GM06990 (cell line): ENCODE data around the gene ABCC1.

Experiments used
- DNase-seq: peaks from one replicate; pipeline ENCODE4 v3.0.0-alpha.2; 2011; ENCODE audit not compliant: insufficient read length; ENCODE audit errors: extremely low read depth
- H3K27me3 ChIP-seq: replicated peaks from 2 replicates; pipeline ENCODE4 v1.6.0; 2011; ENCODE audit warnings: low read length; ENCODE audit not compliant: control insufficient read depth, insufficient read depth
- H3K36me3 ChIP-seq: 2 replicates; pipeline ENCODE4 v1.5.1; 2011; ENCODE audit warnings: low read length; ENCODE audit not compliant: control insufficient read depth, insufficient read depth
- H3K4me3 ChIP-seq: replicated peaks from 2 replicates; pipeline ENCODE4 v1.5.1; 2011; ENCODE audit warnings: low read depth, mild to moderate bottlenecking, control low read depth, low read length
- TF ChIP-seq, protein P1 (sequence below): IDR thresholded peaks from 2 replicates; pipeline ENCODE4 v1.5.1; 2011; ENCODE audit warnings: low read length, control low read depth, mild to moderate bottlenecking, inconsistent platforms; ENCODE audit not compliant: insufficient read depth, poor library complexity, severe bottlenecking

Gene ABCC1

DNA sequence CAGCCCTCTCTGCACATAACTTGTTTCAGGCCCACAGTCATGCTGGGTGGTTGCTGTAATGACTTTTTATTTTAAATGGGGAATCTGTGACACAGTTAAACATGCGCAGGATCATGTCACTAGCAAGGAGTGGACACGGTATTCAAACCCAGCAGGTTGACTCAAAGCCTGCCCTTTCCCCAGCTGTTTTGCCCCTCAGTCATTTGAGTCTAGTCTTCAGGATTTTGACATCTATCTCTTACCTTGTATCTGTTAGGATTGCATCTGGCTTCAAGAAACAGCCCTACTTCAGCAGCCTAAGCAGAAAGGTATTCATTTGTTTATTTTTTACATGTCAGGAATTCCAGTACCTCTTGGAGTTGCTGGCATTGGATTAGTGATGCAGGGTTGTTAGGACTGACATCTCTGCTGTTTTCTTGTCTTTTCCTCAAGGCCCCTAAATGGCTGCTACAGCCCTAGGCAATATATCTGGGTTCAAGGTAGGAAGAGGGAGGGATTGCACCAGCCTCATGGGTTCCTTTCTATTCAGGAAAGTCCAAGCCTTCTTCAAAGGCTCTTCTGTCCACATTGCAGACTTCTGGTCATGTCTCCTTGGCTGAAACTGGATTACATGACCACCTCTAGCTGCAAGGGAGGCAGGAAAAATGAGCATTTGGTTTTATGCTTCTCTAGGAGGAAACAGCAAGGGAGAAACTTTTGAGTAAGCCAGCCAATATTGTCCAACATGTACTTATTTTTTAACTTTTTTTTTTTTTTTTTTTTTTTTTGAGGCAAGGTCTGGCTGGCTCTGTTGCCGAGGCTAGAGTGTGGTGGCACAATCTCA is 22.8 kb downstream of the ABCC1 start:
- TF ChIP-seq, protein P1, sequence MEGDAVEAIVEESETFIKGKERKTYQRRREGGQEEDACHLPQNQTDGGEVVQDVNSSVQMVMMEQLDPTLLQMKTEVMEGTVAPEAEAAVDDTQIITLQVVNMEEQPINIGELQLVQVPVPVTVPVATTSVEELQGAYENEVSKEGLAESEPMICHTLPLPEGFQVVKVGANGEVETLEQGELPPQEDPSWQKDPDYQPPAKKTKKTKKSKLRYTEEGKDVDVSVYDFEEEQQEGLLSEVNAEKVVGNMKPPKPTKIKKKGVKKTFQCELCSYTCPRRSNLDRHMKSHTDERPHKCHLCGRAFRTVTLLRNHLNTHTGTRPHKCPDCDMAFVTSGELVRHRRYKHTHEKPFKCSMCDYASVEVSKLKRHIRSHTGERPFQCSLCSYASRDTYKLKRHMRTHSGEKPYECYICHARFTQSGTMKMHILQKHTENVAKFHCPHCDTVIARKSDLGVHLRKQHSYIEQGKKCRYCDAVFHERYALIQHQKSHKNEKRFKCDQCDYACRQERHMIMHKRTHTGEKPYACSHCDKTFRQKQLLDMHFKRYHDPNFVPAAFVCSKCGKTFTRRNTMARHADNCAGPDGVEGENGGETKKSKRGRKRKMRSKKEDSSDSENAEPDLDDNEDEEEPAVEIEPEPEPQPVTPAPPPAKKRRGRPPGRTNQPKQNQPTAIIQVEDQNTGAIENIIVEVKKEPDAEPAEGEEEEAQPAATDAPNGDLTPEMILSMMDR, result no peak
- no peak overlapping the region for H3K4me3 ChIP-seq
- H3K27me3 ChIP-seq, result no peaks in the 10 kb centered on the region
- no peak for DNase-seq
- H3K36me3 ChIP-seq, result peaks cover 7% of the 10 kb centered on the region

GRCh38 chr16:15973421-15973820 is 24.0 kb downstream of the ABCC1 start:
- TF ChIP-seq, protein P1, result no peak
- DNase-seq, result no peak
- H3K36me3 ChIP-seq, result peaks cover 7% of the 10 kb centered on the region
- H3K27me3 ChIP-seq, result no peaks in the 10 kb centered on the region
- H3K4me3 ChIP-seq, result no peak overlapping the region

DNA sequence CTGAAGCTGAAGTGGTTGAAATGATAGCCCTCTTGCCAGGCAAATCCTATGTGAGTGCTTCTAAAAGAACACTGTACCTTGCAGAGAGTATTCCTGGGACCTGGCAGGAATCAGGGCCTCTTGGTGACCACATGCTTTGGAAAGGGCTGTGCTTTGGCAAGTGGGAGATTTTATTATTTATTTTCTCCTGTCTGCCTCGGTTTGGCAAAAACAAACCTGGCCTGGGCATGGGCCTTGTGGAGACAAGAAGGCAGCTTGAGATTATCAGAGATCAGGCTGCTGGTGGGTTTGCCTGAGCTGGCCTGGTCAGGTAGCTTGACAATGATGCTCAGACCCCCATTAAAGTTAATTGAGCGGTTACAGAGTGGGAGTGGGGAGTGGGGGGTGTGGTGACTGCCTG is 24.6 kb downstream of the ABCC1 start:
- Histone ChIP-seq H3K4me3 (no peak overlapping the region), H3K36me3 (peaks cover 7% of the 10 kb centered on the region), H3K27me3 (no peaks in the 10 kb centered on the region)
- no peak for DNase-seq
- TF ChIP-seq, protein P1, result no peak

DNA sequence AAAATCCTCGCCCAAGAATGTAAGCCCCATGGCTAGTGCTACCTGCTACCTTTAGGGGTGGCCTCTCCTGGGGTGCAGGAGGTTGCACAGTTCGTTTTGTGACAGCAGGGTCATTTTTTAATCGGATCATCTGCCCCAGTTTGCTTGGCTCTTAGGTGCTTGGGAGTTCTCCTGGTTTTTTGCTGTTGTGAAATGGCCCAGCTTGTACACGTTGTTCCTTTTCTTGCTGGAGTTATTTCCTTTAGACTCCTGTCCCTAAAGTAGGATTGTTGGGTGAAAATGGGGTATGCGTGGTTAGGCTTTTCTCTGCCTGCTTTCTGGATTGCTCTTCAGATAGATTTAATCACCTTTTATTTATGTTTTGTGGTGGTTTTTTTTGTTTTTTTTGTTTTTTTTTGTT is 25.8 kb downstream of the ABCC1 start:
- H3K27me3 ChIP-seq, result no peaks in the 10 kb centered on the region
- peaks cover 4% of the 10 kb centered on the region for H3K36me3 ChIP-seq
- H3K4me3 ChIP-seq, result no peak overlapping the region
- DNase-seq, result no peak
- TF ChIP-seq, protein P1, result no peak

GRCh38 chr16:15976225-15976812 is 26.9 kb downstream of the ABCC1 start:
- DNase-seq, result no peak
- H3K27me3 ChIP-seq, result no peaks in the 10 kb centered on the region
- TF ChIP-seq, protein P1, result no peak
- H3K4me3 ChIP-seq, result no peak overlapping the region
- H3K36me3 ChIP-seq, result no peaks in the 10 kb centered on the region; the same call in 1 of the 2 replicates
